HEK293T (cell line): ENCODE measurements around the gene DLK2.
"Not testable (repeated sequence)": the region's sequence is repeated elsewhere in the genome, so short reads cannot be mapped to it uniquely, and the experiment has no call there.

ENCODE experiments used
- CTCF ChIA-PET: fragments of 350-600 bp; formaldehyde crosslinking; extraction: SDS; loops from one replicate; lab custom pipeline; 2021; ENCODE audit warnings: antibody characterized with exemption, inconsistent platforms; lab: Yijun Ruan, JAX
- POLR2A ChIA-PET: fragments of 350-600 bp; formaldehyde crosslinking; extraction: SDS; loops from one replicate; lab custom pipeline; 2020; ENCODE audit warnings: antibody characterized with exemption, inconsistent platforms; lab: Yijun Ruan, JAX
- DNase-seq: peaks from one replicate; pipeline ENCODE4 v3.0.0; 2012; ENCODE audit warnings: mixed read lengths; ENCODE audit errors: extremely low spot score
- ARNT ChIP-seq: fragments of 450-650 bp; IDR thresholded peaks from 2 replicates; pipeline ENCODE4 v1.6.1; 2017; ENCODE audit warnings: mild to moderate bottlenecking
- BHLHE40 ChIP-seq: fragments of 450-650 bp; IDR thresholded peaks from 2 replicates; pipeline ENCODE4 v1.6.1; 2016; ENCODE audit warnings: mild to moderate bottlenecking, moderate library complexity, borderline replicate concordance
- CTBP1 ChIP-seq: fragments of 450-650 bp; IDR thresholded peaks from 2 replicates; pipeline ENCODE4 v1.6.1; 2016; ENCODE audit warnings: borderline replicate concordance
- ELF4 ChIP-seq: fragments of 450-650 bp; IDR thresholded peaks from 2 replicates; pipeline ENCODE4 v1.6.1; 2017; ENCODE audit warnings: antibody characterized with exemption
- FOXA1 ChIP-seq: fragments of 450-650 bp; IDR thresholded peaks from 2 replicates; pipeline ENCODE4 v1.6.1; 2016; ENCODE audit warnings: mild to moderate bottlenecking
- FOXK2 ChIP-seq: fragments of 450-650 bp; IDR thresholded peaks from 2 replicates; pipeline ENCODE4 v1.6.1; 2016; ENCODE audit warnings: mild to moderate bottlenecking
- FOXM1 ChIP-seq: fragments of 450-650 bp; IDR thresholded peaks from 2 replicates; pipeline ENCODE4 v1.6.1; 2017; ENCODE audit warnings: mild to moderate bottlenecking, borderline replicate concordance
- HDGF ChIP-seq: fragments of 450-650 bp; IDR thresholded peaks from 2 replicates; pipeline ENCODE4 v1.6.1; 2017; ENCODE audit warnings: antibody characterized with exemption, borderline replicate concordance
- L3MBTL2 ChIP-seq: fragments of 450-650 bp; conservative IDR thresholded peaks from 2 replicates; pipeline ENCODE4 v1.6.1; 2016; ENCODE audit warnings: mild to moderate bottlenecking
- LEF1 ChIP-seq: fragments of 450-650 bp; IDR thresholded peaks from 2 replicates; pipeline ENCODE4 v1.6.1; 2017; ENCODE audit warnings: mild to moderate bottlenecking, borderline replicate concordance
- NFRKB ChIP-seq: fragments of 450-650 bp; IDR thresholded peaks from 2 replicates; pipeline ENCODE4 v1.6.1; 2016; ENCODE audit warnings: mild to moderate bottlenecking, moderate library complexity
- PKNOX1 ChIP-seq: fragments of 450-650 bp; IDR thresholded peaks from 2 replicates; pipeline ENCODE4 v1.6.1; 2016
- SP1 ChIP-seq: fragments of 450-650 bp; IDR thresholded peaks from 2 replicates; pipeline ENCODE4 v1.6.1; 2017
- SUZ12 ChIP-seq: fragments of 450-650 bp; IDR thresholded peaks from 2 replicates; pipeline ENCODE4 v1.6.1; 2016; ENCODE audit warnings: mild to moderate bottlenecking
- TARDBP ChIP-seq: fragments of 450-650 bp; IDR thresholded peaks from 2 replicates; pipeline ENCODE4 v1.6.1; 2016
- ZNF384 ChIP-seq: fragments of 450-650 bp; IDR thresholded peaks from 2 replicates; pipeline ENCODE4 v1.6.1; 2016

The DLK2 gene

GRCh38 chr6:43427406-43428111 lies 27.8 kb downstream of the DLK2 start, which contains the start of gene ABCC10:
Gene ABCC10 (plus strand): TSS chr6:43427541. CDS start chr6:43427979, 438 bp downstream.
- POLR2A ChIA-PET, result interaction anchor here (0.6 to 1.5 kb wide), 22 partner anchors 8 to 254 kb away, joined by 3 to 18 read pairs (median 4); partner anchors contain the start of genes POLH, TJAP1, XPO5 and ZNF318
- DNase-seq, result peak; percentile 96
- TF ChIP-seq ZNF384, result peak; percentile 83
- no peak for TF ChIP-seq HDGF
- no peak for TF ChIP-seq FOXK2
- no peak for TF ChIP-seq NFRKB
- TF ChIP-seq L3MBTL2, result peak; percentile 74
- CTCF ChIA-PET, result interaction anchor here (0.7 kb wide), 1 partner anchor 332 kb away, joined by 3 read pairs; no protein-coding TSS in a partner anchor

GRCh38 chr6:43426928-43427405 lies 28.4 kb downstream of the DLK2 start:
- TF ChIP-seq ELF4 (no peak), PKNOX1 (no peak), FOXK2 (no peak), FOXM1 (no peak), L3MBTL2 (no peak; the same call in 1 of the 2 replicates), HDGF (no peak), SP1 (no peak), CTBP1 (no peak), ARNT (no peak), ZNF384 (no peak), SUZ12 (no peak), LEF1 (no peak)
- CTCF ChIA-PET, result no interaction called here
- POLR2A ChIA-PET, result interaction anchor here (0.6 to 1.5 kb wide), 21 partner anchors 7 to 253 kb away, joined by 3 to 18 read pairs (median 4); partner anchors contain the start of genes POLH, TJAP1, XPO5 and ZNF318

GRCh38 chr6:43425083-43425482 lies 30.3 kb downstream of the DLK2 start:
- CTCF ChIA-PET, POLR2A ChIA-PET: not testable (repeated sequence)

More at GRCh38 chr6:43426928-43427405, 28.4 kb downstream of the DLK2 start:
- no peak for DNase-seq

GRCh38 chr6:43421831-43422230 lies 33.5 kb downstream of the DLK2 start:
- no peak for DNase-seq
- no peak for TF ChIP-seq CTBP1
- no peak for TF ChIP-seq FOXK2
- TF ChIP-seq TARDBP, result no peak
- no peak for TF ChIP-seq ARNT
- no peak for TF ChIP-seq L3MBTL2
- no peak for TF ChIP-seq NFRKB
- no peak for TF ChIP-seq ZNF384
- no peak for TF ChIP-seq SUZ12
- TF ChIP-seq ELF4, result no peak
- no peak for TF ChIP-seq FOXA1
- TF ChIP-seq BHLHE40, result no peak
- TF ChIP-seq FOXM1, result no peak
- TF ChIP-seq HDGF, result no peak
- no peak for TF ChIP-seq SP1
- ChIA-PET CTCF (no interaction called here), POLR2A (interaction anchor here (1.2 kb wide), 1 partner anchor 31 kb away, joined by 3 read pairs; no protein-coding TSS in a partner anchor)

More at GRCh38 chr6:43425083-43425482, 30.3 kb downstream of the DLK2 start:
- DNase-seq, result not testable (repeated sequence)

- POLR2A ChIA-PET, result interaction anchor here (1.1 kb wide), 1 partner anchor 7 kb away, joined by 4 read pairs; the partner anchor contains the start of gene ABCC10
- DNase-seq, result no peak
- CTCF ChIA-PET, result no interaction called here
- TF ChIP-seq SP1 (no peak), HDGF (no peak), TARDBP (no peak), NFRKB (no peak), FOXA1 (no peak), PKNOX1 (no peak), ZNF384 (no peak)
Observed at GRCh38 chr6:43420012-43420709, 35.2 kb downstream of the DLK2 start.

- ChIA-PET POLR2A (no interaction called here), CTCF (no interaction called here)
- no peak for DNase-seq
- TF ChIP-seq ZNF384 (no peak), BHLHE40 (no peak), SP1 (no peak), ARNT (no peak), ELF4 (no peak), L3MBTL2 (no peak), FOXA1 (no peak), PKNOX1 (no peak), FOXK2 (no peak), CTBP1 (no peak), LEF1 (no peak), TARDBP (no peak), SUZ12 (no peak), NFRKB (no peak), HDGF (no peak), FOXM1 (no peak)
Observed at GRCh38 chr6:43416935-43417334, 38.4 kb downstream of the DLK2 start.

- not testable (repeated sequence) for DNase-seq
- POLR2A ChIA-PET, result interaction anchor here (1.0 kb wide), 1 partner anchor 46 kb away, joined by 4 read pairs; the partner anchor contains the start of gene ZNF318
- CTCF ChIA-PET, result interaction anchor here (1.0 kb wide), 1 partner anchor 13 kb away, joined by 3 read pairs; no protein-coding TSS in a partner anchor
Observed at GRCh38 chr6:43415275-43415674, 40.1 kb downstream of the DLK2 start.
